Thoracic aorta (tissue), 2 donors: ENCODE data around the gene C6orf120. TPM values are rescaled to one million over a fixed set of nuclear protein-coding genes. Genes with fewer than 3 reads are reported as not detected.
A peak's percentile ranks its signal among the peaks of the same experiment; 100 is the strongest.

Experiments used
- ATAC-seq: fragments of 150-250 bp; one replicate; pipeline ENCODE4 v1.8.0; 2017; ENCODE audit warnings: low read depth; ENCODE audit not compliant: insufficient number of reproducible peaks, low FRiP score
- DNase-seq: peaks from one replicate; pipeline ENCODE4 v3.0.0-alpha.2; 2020; ENCODE audit warnings: low spot score
- H3K27ac ChIP-seq, 2 donors: fragments of 200-600 bp; sonication (generic); 1 replicate in 1 of 2; 2 replicates in 1 of 2; pipeline ENCODE4 v1.5.1; 2016; ENCODE audit warnings: mild to moderate bottlenecking in 2 of 2, moderate library complexity in 2 of 2
- H3K27me3 ChIP-seq: fragments of 200-600 bp; sonication (generic); replicated peaks from 2 replicates; pipeline ENCODE4 v1.6.0; 2016; ENCODE audit warnings: mild to moderate bottlenecking; ENCODE audit not compliant: insufficient read depth
- H3K36me3 ChIP-seq: fragments of 200-600 bp; sonication (generic); one replicate; pipeline ENCODE4 v1.5.1; 2016
- H3K4me1 ChIP-seq, 2 donors: fragments of 200-600 bp; sonication (generic); 1 replicate in 1 of 2; 2 replicates in 1 of 2; pipeline versions ENCODE4 v1.5.1 to v1.6.0; 2016; ENCODE audit warnings: low read depth in 2 of 2, mild to moderate bottlenecking in 1 of 2; ENCODE audit not compliant: control insufficient read depth in 1 of 2
- H3K4me3 ChIP-seq: fragments of 200-600 bp; sonication (generic); 2 replicates; pipeline ENCODE4 v1.5.1; 2016; ENCODE audit warnings: mild to moderate bottlenecking
- H3K9me3 ChIP-seq: fragments of 200-600 bp; sonication (generic); 2 replicates; pipeline ENCODE4 v1.5.1; 2016
- CTCF ChIP-seq: fragments of 200-600 bp; sonication (generic); IDR thresholded peaks from one replicate; pipeline ENCODE4 v1.5.1; 2019; ENCODE audit warnings: antibody characterized with exemption
- total RNA-seq, 2 donors: library from RNA; depleted of rRNA; stranded (reverse); fragments of >200 nt; gene quantifications; one replicate each; pipeline versions ENCODE4 v1.1.0 to v1.2.3, GENCODE V29; 2016

The C6orf120 gene
- total RNA-seq, 2 donors from 2014 or later = 30.0 to 37.5 TPM

GRCh38 chr6:169701311-169701953, 494 bp upstream of the C6orf120 start:
- TF ChIP-seq CTCF = no peak
- no peaks in the 10 kb centered on the region for H3K9me3 ChIP-seq
- ATAC-seq (peak; percentile 16), DNase-seq (no peak)
- peak overlapping the region; percentile 94 for H3K27ac ChIP-seq
- no peaks in the 10 kb centered on the region for H3K27me3 ChIP-seq
- H3K36me3 ChIP-seq = no peaks in the 10 kb centered on the region
- peak overlapping the region; percentile 89 for H3K4me3 ChIP-seq
- peaks cover 24 to 28% of the 10 kb centered on the region in 2 donors for H3K4me1 ChIP-seq

GRCh38 chr6:169702840-169703246, 917 bp downstream of the C6orf120 start:
- Histone ChIP-seq H3K27me3 (no peaks in the 10 kb centered on the region), H3K4me3 (peak overlapping the region; percentile 89), H3K4me1 (peaks cover 24 to 28% of the 10 kb centered on the region in 2 donors), H3K36me3 (no peaks in the 10 kb centered on the region), H3K27ac (peak overlapping the region; percentile 94), H3K9me3 (no peaks in the 10 kb centered on the region)
- DNase-seq (no peak), ATAC-seq (no peak)
- no peak for TF ChIP-seq CTCF

- DNase-seq (no peak), ATAC-seq (no peak)
- H3K4me1 ChIP-seq = peaks cover 16 to 18% of the 10 kb centered on the region in 2 donors
- no peak overlapping the region for H3K4me3 ChIP-seq
- H3K9me3 ChIP-seq = no peaks in the 10 kb centered on the region
- no peaks in the 10 kb centered on the region for H3K27me3 ChIP-seq
- peaks cover 12% of the 10 kb centered on the region for H3K36me3 ChIP-seq
- no peak for TF ChIP-seq CTCF
- H3K27ac ChIP-seq = no peak overlapping the region
Observed at GRCh38 chr6:169707772-169708171, 5.8 kb downstream of the C6orf120 start.

GRCh38 chr6:169709293-169709692, 7.4 kb downstream of the C6orf120 start:
- Histone ChIP-seq H3K9me3 (no peaks in the 10 kb centered on the region), H3K27ac (no peak overlapping the region), H3K4me3 (no peak overlapping the region), H3K36me3 (peaks cover 14% of the 10 kb centered on the region), H3K27me3 (no peaks in the 10 kb centered on the region), H3K4me1 (peaks cover under 1 to 7% of the 10 kb centered on the region in 2 donors)
- ATAC-seq (no peak), DNase-seq (no peak)
- no peak for TF ChIP-seq CTCF

- Histone ChIP-seq H3K36me3 (peaks cover 21% of the 10 kb centered on the region), H3K4me1 (no peaks in the 10 kb centered on the region), H3K27ac (no peak overlapping the region), H3K9me3 (no peaks in the 10 kb centered on the region), H3K27me3 (no peaks in the 10 kb centered on the region), H3K4me3 (no peak overlapping the region)
- ATAC-seq = no peak
- no peak for TF ChIP-seq CTCF
- no peak for DNase-seq
Observed at GRCh38 chr6:169710009-169710408, 8.1 kb downstream of the C6orf120 start.
